ENCODE measurements around the gene HIPK1. TPM values are rescaled to one million over a fixed set of nuclear protein-coding genes. Genes with fewer than 3 reads are reported as not detected.

Gene HIPK1
- total RNA-seq, 1 experiment from 2014 or later = 41.5 TPM

- Histone ChIP-seq H3K27ac (ENCODE audit: low read length) (no peak overlapping the region), H3K27me3 (ENCODE audit: control insufficient read depth, insufficient read depth, low read length) (no peaks in the 10 kb centered on the region), H3K4me1 (ENCODE audit: control insufficient read depth, insufficient read depth, low read length) (no peaks in the 10 kb centered on the region), H3K4me3 (ENCODE audit: low read depth in 2 of 2, low read length in 2 of 2) (no peak overlapping the region), H3K36me3 (ENCODE audit: control insufficient read depth, insufficient read depth, low read length) (no peaks in the 10 kb centered on the region; the same call in none of the 2 replicates), H3K9me3 (ENCODE audit: control insufficient read depth, insufficient read depth, low read depth, low read length) (no peaks in the 10 kb centered on the region)
- intact Hi-C loops (cut with micrococcal nuclease; ENCODE audit: unreplicated experiment) = no loop called here
- DNase-seq (ENCODE audit: low read depth, low spot score) (no peak), ATAC-seq (no peak)
- ChIA-PET POLR2A (no interaction called here), CTCF (no interaction called here)
- no peak for TF ChIP-seq SIN3A (IDR thresholded peaks at IDR 0.05; ENCODE audit: borderline replicate concordance, insufficient read depth, low read depth, low read length)
- TF ChIP-seq POLR2AphosphoS5 (IDR thresholded peaks at IDR 0.05; ENCODE audit: low read depth, low read length) = no peak
- no peak for TF ChIP-seq CTCF (IDR thresholded peaks at IDR 0.05)
- no peak for TF ChIP-seq TCF7L2 (IDR thresholded peaks at IDR 0.05; ENCODE audit: low read depth, low read length)
- TF ChIP-seq REST (IDR thresholded peaks at IDR 0.05; ENCODE audit: insufficient read depth in 1 of 2, low read depth in 2 of 2, low read length in 1 of 2) = no peak
- no TSS peak for BruUV-seq (replicated peaks)
- in situ Hi-C loops (cut with HindIII; ENCODE audit: low pct_unique_long_range_greater_than_20kb, low sequenced_read_pairs) = no loop called here
Observed at GRCh38 chr1:113898241-113898814, 30.8 kb upstream of the HIPK1 start.

GRCh38 chr1:113899111-113899510 lies 30.0 kb upstream of the HIPK1 start:
- no peak for ATAC-seq
- Histone ChIP-seq H3K4me1 (ENCODE audit: control insufficient read depth, insufficient read depth, low read length) (peaks cover 4% of the 10 kb centered on the region), H3K27me3 (ENCODE audit: control insufficient read depth, insufficient read depth, low read length) (no peaks in the 10 kb centered on the region), H3K4me3 (ENCODE audit: low read depth in 2 of 2, low read length in 2 of 2) (no peak overlapping the region), H3K36me3 (ENCODE audit: control insufficient read depth, insufficient read depth, low read length) (no peaks in the 10 kb centered on the region; the same call in none of the 2 replicates), H3K27ac (ENCODE audit: low read length) (no peak overlapping the region), H3K9me3 (ENCODE audit: control insufficient read depth, insufficient read depth, low read depth, low read length) (no peaks in the 10 kb centered on the region)
- intact Hi-C loops (cut with micrococcal nuclease; ENCODE audit: unreplicated experiment) = no loop called here
- no TSS peak for BruUV-seq (replicated peaks)
- in situ Hi-C loops (cut with HindIII; ENCODE audit: low pct_unique_long_range_greater_than_20kb, low sequenced_read_pairs) = no loop called here
- DNase-seq (ENCODE audit: low read depth, low spot score) = no peak
- POLR2A ChIA-PET = no interaction called here
- CTCF ChIA-PET = no interaction called here
- TF ChIP-seq SIN3A (IDR thresholded peaks at IDR 0.05; ENCODE audit: borderline replicate concordance, insufficient read depth, low read depth, low read length) (no peak), POLR2AphosphoS5 (IDR thresholded peaks at IDR 0.05; ENCODE audit: low read depth, low read length) (no peak), TCF7L2 (IDR thresholded peaks at IDR 0.05; ENCODE audit: low read depth, low read length) (no peak), CTCF (IDR thresholded peaks at IDR 0.05) (no peak), REST (IDR thresholded peaks at IDR 0.05; ENCODE audit: insufficient read depth in 1 of 2, low read depth in 2 of 2, low read length in 1 of 2) (no peak)

All from Panc1 (cell line).